GM19328 (cell line): ENCODE results near the gene AMHR2.
"Not testable (repeated sequence)": the region's sequence is repeated elsewhere in the genome, so short reads cannot be mapped to it uniquely, and the experiment has no call there.

Source experiments
- ATAC-seq: cut with Tn5 transposase; IDR thresholded peaks from one replicate; pipeline ENCODE4 v1.9.1; 2021; ENCODE audit warnings: mild to moderate bottlenecking, moderate library complexity; ENCODE audit not compliant: unreplicated experiment

Gene AMHR2

GRCh38 chr12:53423597-53423996 is at the start of gene AMHR2:
Gene AMHR2, plus strand, starts transcription at chr12:53423855. Its CDS starts 80 bp downstream, at chr12:53423935.
- ATAC-seq = no peak

DNA sequence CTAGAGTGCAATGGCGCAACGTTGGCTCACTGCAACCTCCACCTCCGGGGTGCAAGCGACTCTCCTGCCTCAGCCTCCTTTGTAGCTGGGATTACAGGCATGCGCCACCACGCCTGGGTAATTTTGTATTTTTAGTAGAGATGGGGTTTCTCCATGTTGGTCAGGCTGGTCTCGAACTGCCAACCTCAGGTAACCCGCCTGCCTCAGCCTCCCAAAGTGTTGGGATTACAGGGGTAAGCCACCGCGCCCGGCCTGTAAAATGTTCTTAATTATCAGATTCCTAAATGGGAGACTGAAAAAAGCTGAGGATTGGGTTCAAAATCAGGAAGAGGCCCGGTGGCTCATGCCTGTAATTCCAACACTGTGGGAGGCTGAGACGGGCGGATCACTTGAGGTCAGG is 49.4 kb upstream of the AMHR2 start:
- ATAC-seq = not testable (repeated sequence)

DNA sequence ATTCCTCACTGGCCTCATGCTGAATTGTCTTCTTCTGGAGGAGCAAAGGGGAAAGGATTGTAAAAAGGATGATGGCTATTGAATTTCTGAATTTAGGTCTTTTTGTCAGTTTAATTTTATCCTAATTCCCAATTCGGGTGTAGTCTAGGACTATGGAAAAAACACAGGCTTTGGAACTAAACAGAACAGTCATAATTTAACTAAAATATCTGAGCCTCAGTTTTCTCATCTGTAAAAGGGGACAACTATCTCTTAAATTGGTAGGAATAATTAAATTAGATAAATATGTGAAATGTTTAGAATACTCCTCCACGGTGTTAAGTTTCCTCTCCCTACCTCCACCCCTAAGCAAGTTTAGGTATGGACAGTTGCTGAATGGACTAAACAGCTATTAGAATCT is 46.9 kb upstream of the AMHR2 start:
- no peak for ATAC-seq

- ATAC-seq = no peak
Observed at GRCh38 chr12:53378222-53378621, 45.4 kb upstream of the AMHR2 start.

DNA sequence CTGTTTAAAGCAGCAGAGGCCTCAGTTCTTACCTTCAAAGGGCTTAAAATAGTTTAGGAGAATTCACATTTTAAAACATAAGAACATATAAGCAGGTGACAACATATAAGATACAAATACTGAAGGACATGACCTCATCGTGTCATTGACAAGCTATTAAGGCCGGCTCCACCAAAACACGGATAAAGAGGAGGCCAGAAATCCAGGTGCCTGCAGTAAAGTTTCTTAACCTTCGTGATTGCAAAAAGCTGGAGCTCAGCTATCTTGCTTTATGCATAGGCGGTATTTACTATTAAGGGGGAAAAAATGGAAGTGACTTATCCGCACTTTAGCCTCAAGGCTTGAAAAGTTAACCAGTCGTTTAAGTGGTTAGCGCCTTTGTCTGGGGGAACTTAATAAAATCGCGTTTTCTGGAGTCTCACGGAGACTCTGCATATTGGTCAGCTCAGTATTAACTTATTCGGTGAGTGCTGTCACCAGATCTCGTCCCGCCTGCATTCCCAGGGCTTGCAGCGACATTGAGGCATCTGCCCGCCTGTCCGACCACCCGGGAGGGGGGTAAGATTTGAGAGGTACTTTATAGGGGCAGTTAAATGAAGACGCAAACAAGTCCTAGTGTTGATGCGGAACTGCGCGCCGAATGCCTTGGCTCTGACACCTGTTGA is 44.8 kb upstream of the AMHR2 start:
- ATAC-seq = no peak

GRCh38 chr12:53379389-53380103 is 44.1 kb upstream of the AMHR2 start:
- peak; percentile 65 for ATAC-seq

DNA sequence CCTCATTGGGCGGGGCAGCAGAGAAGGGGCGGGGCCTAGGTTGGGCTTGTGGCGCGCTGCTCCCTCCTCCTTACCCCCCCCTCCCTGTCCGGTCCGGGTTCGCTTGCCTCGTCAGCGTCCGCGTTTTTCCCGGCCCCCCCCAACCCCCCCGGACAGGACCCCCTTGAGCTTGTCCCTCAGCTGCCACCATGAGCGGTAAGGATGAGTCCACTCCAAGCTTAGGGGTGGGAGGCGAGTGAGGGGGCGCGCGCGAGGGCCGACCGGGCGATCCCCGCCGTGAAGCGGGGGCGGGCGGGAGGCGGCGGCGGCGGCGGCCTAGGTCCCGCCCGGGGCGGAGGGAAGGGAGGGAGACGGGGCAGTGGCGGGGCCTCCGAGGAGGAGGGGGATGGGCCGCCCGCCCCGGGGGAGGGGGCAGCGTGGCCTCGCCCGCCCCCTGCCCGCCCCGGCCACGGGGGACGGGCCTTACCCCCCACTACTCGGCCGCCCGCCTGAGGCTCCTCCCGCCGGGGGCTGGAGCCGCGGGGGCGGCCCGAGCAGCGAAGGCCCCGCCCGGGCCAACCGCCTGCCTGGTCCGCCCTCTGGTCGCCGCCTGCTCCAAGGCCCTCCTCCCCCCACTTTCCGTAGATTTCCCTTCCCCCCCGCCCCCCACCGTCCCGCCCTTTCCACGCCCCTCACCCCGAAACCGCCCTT is 43.4 kb upstream of the AMHR2 start, which contains the start of gene SP1:
Gene SP1, plus strand, starts transcription at position 73 of the 690 bp plus-strand sequence. Its CDS starts 116 bp downstream, at position 189.
- ATAC-seq = peak; percentile 39

GRCh38 chr12:53380794-53381730 is 42.6 kb upstream of the AMHR2 start:
- no peak for ATAC-seq

GRCh38 chr12:53381731-53382630 is 41.7 kb upstream of the AMHR2 start:
- no peak for ATAC-seq

DNA sequence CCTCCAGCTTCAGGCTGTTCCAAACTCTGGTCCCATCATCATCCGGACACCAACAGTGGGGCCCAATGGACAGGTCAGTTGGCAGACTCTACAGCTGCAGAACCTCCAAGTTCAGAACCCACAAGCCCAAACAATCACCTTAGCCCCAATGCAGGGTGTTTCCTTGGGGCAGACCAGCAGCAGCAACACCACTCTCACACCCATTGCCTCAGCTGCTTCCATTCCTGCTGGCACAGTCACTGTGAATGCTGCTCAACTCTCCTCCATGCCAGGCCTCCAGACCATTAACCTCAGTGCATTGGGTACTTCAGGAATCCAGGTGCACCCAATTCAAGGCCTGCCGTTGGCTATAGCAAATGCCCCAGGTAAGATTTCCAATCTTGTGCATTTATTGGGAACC is 40.4 kb upstream of the AMHR2 start:
- ATAC-seq = no peak

- not testable (repeated sequence) for ATAC-seq
Observed at GRCh38 chr12:53386381-53386780, 37.3 kb upstream of the AMHR2 start.

GRCh38 chr12:53388932-53389331 is 34.7 kb upstream of the AMHR2 start:
- no peak for ATAC-seq

DNA sequence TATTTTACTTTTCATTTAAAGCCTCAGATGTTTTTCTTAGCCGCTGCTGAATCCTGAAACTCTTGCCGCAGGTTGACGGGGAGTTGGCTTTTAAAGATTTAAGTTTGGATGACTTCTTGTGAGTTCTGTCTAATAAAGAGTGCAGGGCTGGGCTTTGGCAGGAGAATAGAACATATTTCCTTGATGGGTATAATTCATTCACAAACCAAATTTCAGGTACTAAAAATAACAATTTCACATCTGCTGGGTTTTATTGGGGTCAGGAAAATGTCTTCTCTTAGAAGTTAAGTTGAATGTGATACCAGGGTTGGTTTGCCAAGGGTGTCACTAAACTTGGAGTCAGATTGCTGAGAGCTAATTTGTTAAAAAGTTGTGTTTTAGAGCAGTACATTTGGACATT is 34.0 kb upstream of the AMHR2 start:
- ATAC-seq = no peak

DNA sequence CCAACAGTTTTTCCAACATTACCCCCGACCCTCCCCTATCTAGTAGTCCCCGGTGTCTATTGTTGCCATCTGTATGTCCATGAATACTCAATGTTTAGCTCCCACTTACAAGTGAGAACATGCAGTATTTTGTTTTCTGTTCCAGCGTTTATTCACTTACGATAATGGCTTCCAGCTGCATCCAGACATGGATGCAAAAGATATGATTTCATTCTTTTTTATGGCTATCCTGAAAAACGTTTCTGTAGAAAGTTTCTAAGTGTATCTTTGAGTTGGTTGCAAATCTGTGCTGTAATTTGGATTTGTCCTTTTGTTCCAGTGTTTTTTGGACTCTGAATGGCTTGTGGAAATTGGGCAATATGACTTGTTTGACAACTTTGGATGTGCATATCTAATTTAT is 31.9 kb upstream of the AMHR2 start:
- no peak for ATAC-seq

DNA sequence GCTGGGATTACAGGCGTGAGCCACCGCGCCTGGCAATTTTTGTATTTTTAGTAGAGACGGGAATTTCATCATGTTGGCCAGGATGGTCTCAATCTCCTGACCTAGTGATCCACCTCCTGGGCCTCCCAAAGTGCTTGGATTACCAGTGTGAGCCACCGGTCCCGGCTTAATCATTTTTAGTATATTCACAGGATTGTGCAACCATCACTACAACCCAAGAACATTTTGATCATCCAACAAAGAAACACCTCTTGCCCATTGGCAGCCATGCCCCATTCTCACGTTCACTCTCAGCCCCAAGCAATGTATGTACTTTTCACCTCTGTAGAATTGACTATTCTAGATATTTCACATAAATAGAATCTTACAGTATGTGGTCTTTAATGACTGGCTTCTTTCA is 23.8 kb upstream of the AMHR2 start:
- no peak for ATAC-seq

GRCh38 chr12:53402351-53402750 is 21.3 kb upstream of the AMHR2 start:
- ATAC-seq = not testable (repeated sequence)

DNA sequence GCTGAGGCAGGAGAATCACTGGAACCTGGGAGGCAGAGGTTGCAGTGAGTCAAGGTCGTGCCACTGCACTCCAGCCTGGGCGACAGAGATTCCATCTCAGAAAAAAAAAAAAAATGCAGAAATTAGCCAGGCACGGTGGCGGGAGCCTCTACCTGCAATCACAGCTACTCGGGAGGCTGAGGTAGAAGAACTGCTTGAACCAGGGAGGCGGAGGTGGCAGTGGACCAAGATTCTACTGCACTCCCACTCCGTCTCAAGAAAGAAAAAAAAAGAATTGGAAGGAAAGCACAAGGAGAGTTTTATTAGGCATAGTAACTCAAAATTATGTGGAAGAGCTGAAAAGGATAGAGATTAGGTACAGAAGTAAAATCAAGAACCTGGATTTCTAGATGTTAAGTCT is 20.8 kb upstream of the AMHR2 start:
- no peak for ATAC-seq

- no peak for ATAC-seq
Observed at GRCh38 chr12:53410951-53411350, 12.7 kb upstream of the AMHR2 start.

DNA sequence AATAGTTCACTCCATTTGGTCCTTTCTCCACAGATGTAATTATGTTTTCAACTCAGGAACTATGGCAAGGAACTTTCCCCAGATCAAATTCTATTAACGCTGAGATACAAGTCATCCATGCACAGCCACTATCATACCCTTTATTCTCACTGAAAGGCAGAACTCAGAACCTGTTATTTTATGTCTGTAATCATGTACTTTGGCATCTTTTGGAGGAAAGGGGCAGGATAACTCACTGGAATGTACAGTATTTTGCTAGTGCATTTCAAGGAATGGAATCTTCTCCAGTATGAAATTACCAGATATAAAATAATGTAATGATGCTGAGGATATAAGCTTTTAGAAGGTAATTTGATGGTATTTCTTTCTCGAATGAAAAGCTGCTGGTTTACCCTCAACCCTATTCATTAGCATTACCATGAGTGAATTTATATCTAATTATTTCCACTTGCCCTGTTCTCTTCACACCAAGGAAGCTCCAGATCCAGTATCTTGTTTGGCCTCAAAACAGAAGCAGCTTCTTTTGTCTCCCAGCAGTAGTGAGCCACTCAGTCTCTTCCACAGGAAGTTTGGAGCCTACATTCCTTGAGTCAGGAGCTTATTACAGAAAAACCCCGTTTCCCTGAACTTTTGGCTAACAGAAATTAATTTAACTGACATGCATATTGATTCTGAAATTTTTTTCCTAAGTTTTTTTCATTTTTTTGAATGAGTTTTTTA is 10.0 kb upstream of the AMHR2 start:
- ATAC-seq = no peak
